ENCODE measurements around the gene NCKAP5.

GRCh38 chr2:133522204-133522603, 46.1 kb downstream of the NCKAP5 start:
- TF ChIP-seq TAF1 (IDR thresholded peaks at IDR 0.05; ENCODE audit: borderline replicate concordance, insufficient read depth, low read length) (no peak), POLR2AphosphoS5 (IDR thresholded peaks at IDR 0.05; ENCODE audit: low read depth, low read length) (no peak), SIN3A (IDR thresholded peaks at IDR 0.05; ENCODE audit: borderline replicate concordance, insufficient read depth, low read length) (no peak), FOXP2 (optimal IDR thresholded peaks at IDR 0.05; ENCODE audit: borderline replicate concordance, extremely low read depth, extremely low read length, insufficient read depth) (no peak)
- TF ChIP-seq, protein P1, sequence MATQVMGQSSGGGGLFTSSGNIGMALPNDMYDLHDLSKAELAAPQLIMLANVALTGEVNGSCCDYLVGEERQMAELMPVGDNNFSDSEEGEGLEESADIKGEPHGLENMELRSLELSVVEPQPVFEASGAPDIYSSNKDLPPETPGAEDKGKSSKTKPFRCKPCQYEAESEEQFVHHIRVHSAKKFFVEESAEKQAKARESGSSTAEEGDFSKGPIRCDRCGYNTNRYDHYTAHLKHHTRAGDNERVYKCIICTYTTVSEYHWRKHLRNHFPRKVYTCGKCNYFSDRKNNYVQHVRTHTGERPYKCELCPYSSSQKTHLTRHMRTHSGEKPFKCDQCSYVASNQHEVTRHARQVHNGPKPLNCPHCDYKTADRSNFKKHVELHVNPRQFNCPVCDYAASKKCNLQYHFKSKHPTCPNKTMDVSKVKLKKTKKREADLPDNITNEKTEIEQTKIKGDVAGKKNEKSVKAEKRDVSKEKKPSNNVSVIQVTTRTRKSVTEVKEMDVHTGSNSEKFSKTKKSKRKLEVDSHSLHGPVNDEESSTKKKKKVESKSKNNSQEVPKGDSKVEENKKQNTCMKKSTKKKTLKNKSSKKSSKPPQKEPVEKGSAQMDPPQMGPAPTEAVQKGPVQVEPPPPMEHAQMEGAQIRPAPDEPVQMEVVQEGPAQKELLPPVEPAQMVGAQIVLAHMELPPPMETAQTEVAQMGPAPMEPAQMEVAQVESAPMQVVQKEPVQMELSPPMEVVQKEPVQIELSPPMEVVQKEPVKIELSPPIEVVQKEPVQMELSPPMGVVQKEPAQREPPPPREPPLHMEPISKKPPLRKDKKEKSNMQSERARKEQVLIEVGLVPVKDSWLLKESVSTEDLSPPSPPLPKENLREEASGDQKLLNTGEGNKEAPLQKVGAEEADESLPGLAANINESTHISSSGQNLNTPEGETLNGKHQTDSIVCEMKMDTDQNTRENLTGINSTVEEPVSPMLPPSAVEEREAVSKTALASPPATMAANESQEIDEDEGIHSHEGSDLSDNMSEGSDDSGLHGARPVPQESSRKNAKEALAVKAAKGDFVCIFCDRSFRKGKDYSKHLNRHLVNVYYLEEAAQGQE (IDR thresholded peaks at IDR 0.05; ENCODE audit: insufficient read depth in 1 of 2, low read depth in 2 of 2, low read length in 2 of 2), result no peak

All from PFSK-1 (cell line).